ENCODE data around the gene SYNJ2.

DNA sequence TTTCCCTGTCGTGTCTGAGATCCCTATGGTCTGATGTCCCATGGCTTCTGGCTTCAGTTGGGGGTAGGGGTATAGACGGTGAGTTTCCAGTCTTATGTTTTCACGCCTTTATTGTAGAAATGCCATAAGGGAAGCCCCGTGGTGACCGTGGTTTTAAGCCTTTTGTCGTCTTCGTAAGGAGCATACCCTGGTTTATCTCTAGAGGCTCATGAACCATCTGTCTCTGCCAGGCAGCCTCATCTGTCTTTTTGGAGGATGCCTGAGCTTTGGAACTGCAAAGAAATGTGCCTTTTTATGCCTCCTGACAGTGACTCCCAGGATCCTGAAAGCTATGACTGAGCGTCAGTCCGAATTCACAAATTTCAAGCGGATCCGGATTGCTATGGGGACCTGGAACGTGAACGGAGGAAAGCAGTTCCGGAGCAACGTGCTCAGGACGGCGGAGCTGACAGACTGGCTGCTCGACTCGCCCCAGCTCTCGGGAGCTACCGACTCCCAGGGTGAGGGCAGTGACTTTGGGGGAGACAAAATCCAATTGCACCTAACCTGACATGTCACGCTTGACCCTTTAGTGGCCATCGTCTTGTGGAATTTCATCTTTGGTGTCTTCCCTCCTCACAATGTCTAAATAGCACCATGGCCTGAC, 84.6 kb downstream of the SYNJ2 start:
- TF ChIP-seq, protein P1, sequence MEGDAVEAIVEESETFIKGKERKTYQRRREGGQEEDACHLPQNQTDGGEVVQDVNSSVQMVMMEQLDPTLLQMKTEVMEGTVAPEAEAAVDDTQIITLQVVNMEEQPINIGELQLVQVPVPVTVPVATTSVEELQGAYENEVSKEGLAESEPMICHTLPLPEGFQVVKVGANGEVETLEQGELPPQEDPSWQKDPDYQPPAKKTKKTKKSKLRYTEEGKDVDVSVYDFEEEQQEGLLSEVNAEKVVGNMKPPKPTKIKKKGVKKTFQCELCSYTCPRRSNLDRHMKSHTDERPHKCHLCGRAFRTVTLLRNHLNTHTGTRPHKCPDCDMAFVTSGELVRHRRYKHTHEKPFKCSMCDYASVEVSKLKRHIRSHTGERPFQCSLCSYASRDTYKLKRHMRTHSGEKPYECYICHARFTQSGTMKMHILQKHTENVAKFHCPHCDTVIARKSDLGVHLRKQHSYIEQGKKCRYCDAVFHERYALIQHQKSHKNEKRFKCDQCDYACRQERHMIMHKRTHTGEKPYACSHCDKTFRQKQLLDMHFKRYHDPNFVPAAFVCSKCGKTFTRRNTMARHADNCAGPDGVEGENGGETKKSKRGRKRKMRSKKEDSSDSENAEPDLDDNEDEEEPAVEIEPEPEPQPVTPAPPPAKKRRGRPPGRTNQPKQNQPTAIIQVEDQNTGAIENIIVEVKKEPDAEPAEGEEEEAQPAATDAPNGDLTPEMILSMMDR (IDR thresholded peaks at IDR 0.05): no peak
- TF ChIP-seq POLR2A (IDR thresholded peaks at IDR 0.05): no peak
